HG02870 (cell line): ENCODE data around the gene APOOL.
"Not testable (repeated sequence)": the region's sequence is repeated elsewhere in the genome, so short reads cannot be mapped to it uniquely, and the experiment has no call there.

Experiments used
- ATAC-seq: cut with Tn5 transposase; IDR thresholded peaks from one replicate; pipeline ENCODE4 v1.9.1; 2021; ENCODE audit warnings: mild to moderate bottlenecking, moderate library complexity; ENCODE audit not compliant: unreplicated experiment

The APOOL gene

GRCh38 chrX:85077247-85077646, 73.6 kb downstream of the APOOL start:
- not testable (repeated sequence) for ATAC-seq

DNA sequence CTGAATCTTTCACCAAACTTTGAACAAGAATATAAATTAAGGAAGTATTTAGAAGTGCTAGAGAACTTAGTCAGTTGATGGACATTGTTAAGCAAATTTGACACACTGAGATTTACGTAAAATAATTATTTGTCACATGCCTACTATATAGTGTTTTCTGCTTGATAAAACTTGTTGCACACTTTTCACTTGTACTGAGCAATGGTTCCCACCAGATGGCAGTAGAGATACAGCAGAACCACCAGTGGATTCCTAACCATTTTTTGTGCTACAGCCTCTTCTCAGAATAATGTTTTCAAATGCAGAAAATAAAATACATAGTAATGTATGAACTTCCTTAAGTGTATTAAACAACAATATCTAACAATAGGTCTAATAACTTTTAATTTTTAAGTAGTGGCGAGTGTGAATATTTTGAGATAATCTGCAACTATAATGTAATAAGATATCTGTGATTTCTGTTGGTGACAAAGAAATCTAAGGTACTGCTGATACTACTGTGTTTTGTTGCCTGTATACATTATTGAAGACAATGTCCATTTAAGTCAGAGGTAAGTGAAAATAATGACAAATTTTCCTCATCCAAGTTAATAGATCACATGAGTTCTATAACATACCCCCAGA, 81.2 kb downstream of the APOOL start:
- ATAC-seq, result peak; percentile 91

GRCh38 chrX:85089321-85089840, 85.7 kb downstream of the APOOL start:
- ATAC-seq, result no peak

DNA sequence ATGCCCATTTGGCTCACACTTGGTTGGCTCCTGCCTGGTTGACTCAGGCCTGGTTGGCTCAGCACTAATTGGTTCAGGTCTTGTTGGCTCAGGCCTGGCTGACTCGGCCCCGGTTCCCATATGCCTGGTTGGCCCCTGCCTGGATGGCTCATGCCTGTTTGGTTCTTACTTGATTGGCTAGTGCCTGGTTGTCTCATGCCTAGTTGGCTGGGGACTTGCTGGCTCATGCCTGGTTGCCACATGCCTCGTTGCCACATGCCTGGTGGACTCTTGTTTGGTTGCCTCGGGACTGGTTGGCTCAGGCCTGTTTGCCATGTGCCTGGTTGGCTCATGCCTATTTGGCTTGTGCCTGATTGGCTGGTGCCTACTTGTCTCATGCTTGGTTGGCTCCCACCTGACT, 103.7 kb downstream of the APOOL start:
- ATAC-seq, result no peak

DNA sequence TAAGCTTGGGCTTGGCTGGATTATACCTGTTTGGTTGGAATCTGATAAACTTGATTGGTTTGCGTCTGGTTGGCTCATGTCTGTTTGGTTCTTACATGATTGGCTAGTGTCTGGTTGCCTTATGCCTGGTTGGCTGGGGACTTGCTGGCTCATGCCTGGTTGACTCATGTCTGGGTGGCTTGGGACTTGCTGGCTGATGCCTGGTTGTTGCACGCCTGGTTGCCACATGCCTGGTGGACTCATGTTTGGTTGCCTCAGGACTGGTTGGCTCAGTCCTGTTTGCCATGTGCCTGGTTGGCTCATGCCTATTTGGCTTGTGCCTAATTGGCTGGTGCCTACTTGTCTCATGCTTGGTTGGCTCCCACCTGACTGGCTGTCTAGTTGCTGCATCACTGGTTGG, 104.5 kb downstream of the APOOL start:
- no peak for ATAC-seq

DNA sequence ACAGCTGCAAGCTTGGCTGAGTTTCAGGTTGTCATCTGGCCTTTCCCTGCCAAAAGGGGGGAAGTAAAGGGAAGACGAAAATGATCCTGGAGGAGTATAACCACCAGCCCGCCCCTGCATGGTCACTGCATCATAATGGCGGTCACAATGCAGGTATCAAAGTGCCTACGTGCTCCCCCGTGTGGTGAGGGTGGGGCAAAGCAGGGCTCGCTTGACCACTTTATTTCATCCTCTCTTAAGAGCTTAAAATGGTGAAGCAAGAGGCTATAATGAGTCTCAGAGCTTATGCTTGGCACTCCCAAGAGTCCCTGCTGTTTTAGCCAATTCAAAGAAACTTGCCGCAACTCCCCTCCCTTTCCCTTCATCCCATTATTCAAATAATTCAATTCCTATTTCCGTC, 105.6 kb downstream of the APOOL start:
- no peak for ATAC-seq

DNA sequence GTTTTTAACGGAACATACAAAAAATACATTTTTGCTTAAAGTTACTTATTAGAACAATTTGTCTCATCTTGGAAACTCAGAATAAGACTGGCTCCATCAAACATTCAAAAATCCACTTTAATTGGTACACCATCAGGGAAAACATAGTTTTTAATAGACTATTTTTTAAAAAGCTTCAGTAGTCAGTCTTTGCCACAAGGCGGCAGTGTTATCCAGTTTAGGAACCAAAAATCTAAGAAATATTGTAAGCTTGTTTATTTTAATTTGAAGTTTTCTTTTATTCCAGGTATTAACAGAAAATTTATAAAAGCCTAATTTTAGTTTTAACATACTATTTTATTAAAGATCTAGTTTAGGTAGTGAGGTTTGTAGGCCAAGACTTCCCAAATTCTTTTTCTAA, 107.7 kb downstream of the APOOL start:
- no peak for ATAC-seq

DNA sequence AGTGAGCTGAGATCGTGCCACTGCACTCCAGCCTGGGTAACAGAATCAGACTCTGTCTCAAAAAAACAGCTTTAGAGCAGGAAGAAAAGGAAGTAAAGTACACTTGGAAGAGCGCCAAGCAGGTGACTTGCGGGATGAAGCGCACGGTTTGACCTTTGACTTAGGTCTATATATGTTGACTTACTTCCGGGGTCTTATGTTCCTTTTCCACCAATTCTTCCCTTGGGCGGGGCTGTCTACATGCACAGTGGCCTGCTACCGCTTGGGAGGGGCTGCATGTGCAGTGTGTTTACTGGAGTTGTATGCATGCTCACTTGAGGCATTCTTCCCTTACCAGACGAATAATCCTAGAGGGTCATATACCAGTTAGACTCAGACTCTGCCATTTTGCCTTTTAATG, 108.6 kb downstream of the APOOL start:
- ATAC-seq, result no peak

- ATAC-seq, result no peak
Measured at GRCh38 chrX:85113746-85114145, 110.1 kb downstream of the APOOL start.

DNA sequence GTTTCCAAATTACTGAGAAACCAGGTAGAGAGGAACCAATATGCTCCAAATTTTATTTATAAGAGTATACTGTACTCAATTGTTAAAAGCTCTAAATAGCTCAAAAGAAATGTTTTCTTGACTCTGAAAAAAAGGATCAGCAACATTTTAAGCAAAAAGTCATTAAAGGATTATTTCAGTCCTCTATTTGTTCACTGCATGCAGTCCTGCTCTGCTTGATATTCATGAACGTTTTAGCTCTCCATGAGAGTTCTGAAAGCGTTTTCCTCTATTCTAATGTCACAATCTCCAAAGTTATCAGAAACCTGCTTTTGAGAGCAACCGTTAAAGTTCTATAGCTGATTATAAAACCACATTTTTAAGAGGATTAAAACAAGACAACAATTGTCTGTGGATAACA, 110.5 kb downstream of the APOOL start:
- no peak for ATAC-seq

DNA sequence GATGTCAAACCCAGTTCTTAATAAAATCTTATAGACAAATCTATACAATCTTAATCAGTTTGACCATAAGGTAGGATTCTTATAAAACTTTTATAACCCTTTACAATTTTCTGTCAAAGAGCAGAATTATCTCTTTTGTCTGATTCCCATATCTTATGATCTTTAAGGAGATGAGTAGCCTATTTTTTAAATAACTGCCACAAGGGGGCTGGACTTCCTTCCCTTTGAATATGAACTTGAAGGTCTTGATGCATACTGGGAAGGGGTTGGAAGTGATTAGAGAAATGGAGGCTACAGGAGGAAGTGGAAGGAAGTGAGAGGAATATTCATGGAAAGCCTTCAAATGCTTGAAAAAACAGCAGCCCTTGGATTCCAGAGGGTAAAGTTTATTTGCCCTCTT, 111.1 kb downstream of the APOOL start:
- no peak for ATAC-seq

- no peak for ATAC-seq
Measured at GRCh38 chrX:85115252-85115651, 111.6 kb downstream of the APOOL start.

DNA sequence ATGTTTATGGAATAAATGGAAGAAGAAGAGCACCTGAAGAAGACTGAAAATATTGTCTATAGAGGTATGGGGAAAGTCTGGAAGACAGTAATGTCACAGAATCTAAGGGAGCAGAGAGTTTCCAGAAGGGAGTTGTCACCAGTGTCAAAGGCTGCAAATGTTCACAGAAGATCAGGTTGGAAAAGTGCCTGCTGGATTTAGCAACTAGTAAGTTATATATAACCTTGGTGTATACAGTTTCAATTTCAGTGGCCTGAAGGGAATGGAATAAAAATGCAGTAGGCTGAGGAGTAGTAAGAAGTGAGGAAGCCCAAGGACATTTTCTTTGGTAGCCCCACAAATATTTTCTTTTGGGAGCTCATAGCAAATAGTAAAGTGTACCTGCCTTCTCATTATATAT, 132.7 kb downstream of the APOOL start:
- no peak for ATAC-seq

DNA sequence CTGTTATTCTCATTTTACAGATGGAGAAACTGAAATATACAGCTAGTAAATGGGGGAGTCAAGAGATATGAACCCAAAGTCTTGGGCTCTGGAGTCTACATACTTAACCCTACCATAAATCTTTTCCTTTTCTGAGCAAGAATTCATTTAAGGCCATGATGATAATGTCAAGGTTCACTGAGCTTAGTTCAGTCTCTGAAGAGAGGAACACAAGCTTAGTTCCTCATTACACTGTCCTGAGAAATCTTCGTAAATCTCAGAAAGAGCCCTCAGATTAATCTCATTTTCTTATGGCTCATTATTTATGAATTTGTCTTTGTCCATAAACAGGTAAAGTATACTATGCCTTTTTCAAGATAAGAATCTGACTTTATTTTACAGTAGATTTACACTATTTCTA, 135.7 kb downstream of the APOOL start:
- no peak for ATAC-seq

DNA sequence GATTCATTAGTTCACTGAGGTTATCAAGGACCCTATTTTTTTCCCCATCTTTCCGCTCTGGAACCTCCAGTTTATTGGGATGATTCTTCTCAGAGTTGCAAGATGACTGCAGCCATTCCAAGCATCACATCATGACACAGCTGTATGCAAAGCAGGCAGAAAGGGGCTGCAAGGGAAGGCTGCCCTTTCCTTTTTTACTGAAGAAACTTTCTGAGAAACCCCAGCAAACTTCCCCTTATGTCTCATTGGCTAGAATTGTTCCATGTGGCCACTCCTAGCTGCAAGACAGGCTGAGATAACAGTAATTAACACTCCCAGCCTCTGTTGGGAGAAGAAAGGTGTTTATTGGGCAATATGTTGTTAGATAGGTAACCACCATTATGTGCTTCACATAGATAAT, 137.3 kb downstream of the APOOL start:
- ATAC-seq, result peak; percentile 79
